Caco-2 (cell line): Measurements from ENCODE around the gene GNB5. TPM values are rescaled to one million over a fixed set of nuclear protein-coding genes. Genes with fewer than 3 reads are reported as not detected.
"Not testable (repeated sequence)": the region's sequence is repeated elsewhere in the genome, so short reads cannot be mapped to it uniquely, and the experiment has no call there.

ENCODE experiments used
- BruUV-seq: library from RNA; stranded (reverse); fragments of 400-500 nt; replicated peaks from 2 replicates; lab custom pipeline; 2021; lab: Mats Ljungman, UMichigan
- CTCF ChIA-PET: fragments of 300-600 bp; sonication (Branson Sonifier 250); formaldehyde crosslinking; loops from one replicate; lab custom pipeline; 2022; ENCODE audit warnings: antibody characterized with exemption; lab: Charles Lee
- POLR2A ChIA-PET: fragments of 300-600 bp; sonication (Branson Sonifier 250); formaldehyde crosslinking; loops from one replicate; lab custom pipeline; 2022; ENCODE audit warnings: antibody characterized with exemption; lab: Charles Lee
- DNase-seq, 2 experiments: peaks; one replicate each; pipeline versions ENCODE4 v3.0.0 to v3.0.0-alpha.2; 2020 to 2022
- H3K27me3 ChIP-seq: replicated peaks from 2 replicates; pipeline ENCODE4 v1.6.0; 2011; ENCODE audit warnings: low read length; ENCODE audit not compliant: control insufficient read depth, insufficient read depth
- H3K36me3 ChIP-seq: 2 replicates; pipeline ENCODE4 v1.5.1; 2011; ENCODE audit warnings: low read length; ENCODE audit not compliant: control insufficient read depth, insufficient read depth
- H3K4me1 ChIP-seq: fragments of 250-450 bp; sonication (Bioruptor Pico); 2 replicates; pipeline ENCODE4 v1.5.1; 2020; ENCODE audit warnings: mild to moderate bottlenecking
- H3K4me3 ChIP-seq: 2 replicates; pipeline ENCODE4 v1.5.1; 2011; ENCODE audit warnings: low read depth, mild to moderate bottlenecking, control low read depth, low read length
- H3K9me3 ChIP-seq: fragments of 250-450 bp; sonication (Bioruptor Pico); 2 replicates; pipeline ENCODE4 v1.5.1; 2020; ENCODE audit warnings: mild to moderate bottlenecking, moderate library complexity
- H3K27ac Mint-ChIP-seq: one replicate; pipeline ENCODE4 v1.8.0; 2022; ENCODE audit warnings: mixed read lengths; ENCODE audit not compliant: unreplicated experiment
- H3K27me3 Mint-ChIP-seq: one replicate; pipeline ENCODE4 v1.8.0; 2022; ENCODE audit warnings: mixed read lengths; ENCODE audit not compliant: insufficient read depth, unreplicated experiment
- H3K36me3 Mint-ChIP-seq: one replicate; pipeline ENCODE4 v1.8.0; 2022; ENCODE audit warnings: mild to moderate bottlenecking, mixed read lengths; ENCODE audit not compliant: insufficient read depth, unreplicated experiment
- H3K4me1 Mint-ChIP-seq: one replicate; pipeline ENCODE4 v1.8.0; 2022; ENCODE audit warnings: low read depth, mixed read lengths; ENCODE audit not compliant: unreplicated experiment
- H3K4me3 Mint-ChIP-seq: one replicate; pipeline ENCODE4 v1.8.0; 2022; ENCODE audit warnings: mild to moderate bottlenecking, moderate library complexity, mixed read lengths; ENCODE audit not compliant: unreplicated experiment
- H3K9me3 Mint-ChIP-seq: one replicate; pipeline ENCODE4 v1.8.0; 2022; ENCODE audit warnings: mixed read lengths; ENCODE audit not compliant: unreplicated experiment
- CTCF ChIP-seq, 2 experiments: fragments of 200-600 bp in 1 of 2; IDR thresholded peaks; 1 replicate in 1 of 2; 2 replicates in 1 of 2; pipeline versions ENCODE4 v1.5.1 to v1.8.0; 2011 to 2022; ENCODE audit warnings: antibody characterized with exemption in 1 of 2, control low read depth in 1 of 2, inconsistent platforms in 1 of 2, low read depth in 1 of 2, low read length in 1 of 2, mild to moderate bottlenecking in 1 of 2, moderate library complexity in 1 of 2; ENCODE audit not compliant: insufficient read depth in 1 of 2, severe bottlenecking in 1 of 2, unreplicated experiment in 1 of 2
- intact Hi-C: fragments of 100-400 bp; cut with micrococcal nuclease; formaldehyde crosslinking; loops from one replicate; pipeline ENCODE4 v1.10.0; 2022; ENCODE audit not compliant: unreplicated experiment
- total RNA-seq: library from RNA; stranded (reverse); gene quantifications from 2 replicates; pipeline ENCODE4 v1.2.3, GENCODE V29; 2022

The GNB5 gene
- total RNA-seq, 1 experiment from 2014 or later, result 23.2 TPM

GRCh38 chr15:52098323-52098722 lies 92.9 kb downstream of the GNB5 start:
- H3K27me3 ChIP-seq, result no peaks in the 10 kb centered on the region
- CTCF ChIA-PET, result interaction anchor here (0.7 kb wide), 1 partner anchor 20 kb away, joined by 3 read pairs; no protein-coding TSS in a partner anchor
- H3K36me3 ChIP-seq, result no peaks in the 10 kb centered on the region
- Mint-ChIP-seq H3K4me3 (no peak overlapping the region), H3K4me1 (no peaks in the 10 kb centered on the region), H3K9me3 (no peaks in the 10 kb centered on the region), H3K27ac (no peak overlapping the region), H3K27me3 (no peaks in the 10 kb centered on the region), H3K36me3 (peaks cover 6% of the 10 kb centered on the region)
- H3K4me1 ChIP-seq, result no peaks in the 10 kb centered on the region
- TF ChIP-seq CTCF (IDR thresholded peaks at IDR 0.05; ENCODE audit: insufficient read depth in 1 of 2, low read depth in 1 of 2, low read length in 1 of 2, severe bottlenecking in 1 of 2, unreplicated experiment in 1 of 2), result no peak
- BruUV-seq, result no TSS peak
- DNase-seq, result no peak
- POLR2A ChIA-PET, result no interaction called here
- H3K4me3 ChIP-seq, result no peak overlapping the region
- intact Hi-C loops, result no loop called here
- H3K9me3 ChIP-seq, result no peaks in the 10 kb centered on the region

GRCh38 chr15:52097180-52097579 lies 94.0 kb downstream of the GNB5 start:
- Histone ChIP-seq H3K4me1 (no peaks in the 10 kb centered on the region), H3K9me3 (no peaks in the 10 kb centered on the region), H3K36me3 (no peaks in the 10 kb centered on the region), H3K27me3 (no peaks in the 10 kb centered on the region), H3K4me3 (no peak overlapping the region)
- Mint-ChIP-seq H3K27ac (no peak overlapping the region), H3K27me3 (no peaks in the 10 kb centered on the region), H3K36me3 (peaks cover 3% of the 10 kb centered on the region), H3K4me1 (no peaks in the 10 kb centered on the region), H3K9me3 (no peaks in the 10 kb centered on the region), H3K4me3 (no peak overlapping the region)
- no TSS peak for BruUV-seq
- ChIA-PET POLR2A (no interaction called here), CTCF (interaction anchor here (0.7 kb wide), 2 partner anchors 15 to 40 kb away, joined by 4 to 7 read pairs; no protein-coding TSS in a partner anchor)
- intact Hi-C loops, result no loop called here
- DNase-seq, result no peak
- no peak for TF ChIP-seq CTCF (IDR thresholded peaks at IDR 0.05; ENCODE audit: insufficient read depth in 1 of 2, low read depth in 1 of 2, low read length in 1 of 2, severe bottlenecking in 1 of 2, unreplicated experiment in 1 of 2)

- H3K36me3 ChIP-seq, DNase-seq, POLR2A ChIA-PET, H3K4me3 Mint-ChIP-seq, CTCF ChIA-PET, H3K9me3 Mint-ChIP-seq, H3K27me3 ChIP-seq, BruUV-seq, H3K4me1 ChIP-seq, H3K27ac Mint-ChIP-seq, H3K36me3 Mint-ChIP-seq, intact Hi-C loops, H3K9me3 ChIP-seq, H3K27me3 Mint-ChIP-seq, H3K4me3 ChIP-seq, H3K4me1 Mint-ChIP-seq: not testable (repeated sequence)
Observed at GRCh38 chr15:52096536-52096935, 94.7 kb downstream of the GNB5 start.
